ENCODE measurements around the gene BEST4.
"Not testable (repeated sequence)": the region's sequence is repeated elsewhere in the genome, so short reads cannot be mapped to it uniquely, and the experiment has no call there.

The BEST4 gene

DNA sequence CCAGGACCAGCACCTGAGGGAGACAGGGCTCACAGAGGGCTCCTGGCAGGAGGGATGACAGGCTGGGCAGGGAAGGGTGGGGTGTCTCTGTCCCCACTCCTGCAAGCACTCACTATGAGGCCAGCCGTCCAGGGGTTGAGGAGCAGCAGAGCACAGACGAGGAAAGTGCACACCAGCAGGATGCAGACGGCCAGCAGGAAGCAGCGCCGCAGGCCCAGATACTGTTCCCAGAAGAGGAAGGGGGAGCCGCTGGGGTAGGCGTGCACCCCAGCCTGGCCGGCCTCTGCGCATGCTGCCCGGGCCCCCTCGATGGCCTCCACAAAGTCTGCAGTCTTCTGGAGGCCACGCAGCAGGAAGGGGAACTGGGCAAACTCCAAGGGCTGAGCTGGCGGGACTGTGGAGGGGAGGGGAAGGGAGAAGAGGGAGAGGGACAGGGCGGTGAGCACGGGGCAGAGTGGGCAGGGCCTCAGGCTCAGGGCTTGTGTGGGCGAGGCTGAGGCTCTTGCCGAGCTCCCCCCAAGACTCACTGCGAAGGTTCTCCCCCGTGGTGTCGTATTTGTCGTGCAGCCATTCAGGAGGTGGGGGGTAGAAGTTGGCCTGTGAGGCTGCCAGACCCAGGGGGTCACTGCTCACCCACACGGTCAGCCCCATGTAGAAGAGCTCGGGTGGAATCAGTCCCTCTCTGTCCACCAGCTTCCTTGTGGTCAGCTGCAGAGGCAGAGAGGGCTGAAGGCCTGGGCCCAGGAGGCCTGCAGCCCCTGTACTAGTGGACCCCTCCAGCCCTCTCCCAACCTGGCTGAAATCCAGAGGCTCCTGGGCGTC lies 38.6 kb upstream of the BEST4 start:
- DNase-seq (ENCODE audit: low read depth in 1 of 2, low spot score in 1 of 2) = no peak
- in situ Hi-C loops (cut with HindIII; ENCODE audit: low pct_unique_long_range_greater_than_20kb, low sequenced_read_pairs) = no loop called here
- TF ChIP-seq JUND (IDR thresholded peaks at IDR 0.05; ENCODE audit: low read depth) = no peak

GRCh38 chr1:44824392-44824791 lies 36.4 kb upstream of the BEST4 start:
- DNase-seq (ENCODE audit: low read depth in 1 of 2, low spot score in 1 of 2); in situ Hi-C loops (cut with HindIII; ENCODE audit: low pct_unique_long_range_greater_than_20kb, low sequenced_read_pairs): not testable (repeated sequence)

DNA sequence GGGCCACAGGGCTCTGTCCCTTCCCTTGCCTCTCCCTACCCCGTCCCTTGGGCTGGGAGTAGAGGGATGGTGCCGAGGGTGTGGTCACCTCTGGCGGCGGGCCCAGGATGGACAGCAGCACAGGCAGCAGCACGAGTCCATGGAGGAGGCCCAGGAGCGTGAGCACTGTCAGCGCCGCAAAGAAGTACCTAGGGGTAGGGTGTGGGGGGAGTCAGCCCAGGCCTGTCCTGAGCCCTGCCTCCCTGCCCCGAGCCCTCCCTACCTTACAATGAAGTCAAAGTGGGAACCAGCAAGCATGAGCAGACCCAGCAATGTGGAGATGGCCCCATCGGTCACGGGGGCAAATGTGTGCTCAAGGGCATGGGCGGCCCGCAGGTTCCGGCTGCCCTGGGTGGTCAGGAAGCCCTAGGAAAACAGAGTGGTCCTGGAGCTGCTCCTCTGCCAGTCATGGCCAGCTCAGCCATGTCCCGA lies 35.0 kb upstream of the BEST4 start:
- TF ChIP-seq JUND (IDR thresholded peaks at IDR 0.05; ENCODE audit: low read depth) = no peak
- in situ Hi-C loops (cut with HindIII; ENCODE audit: low pct_unique_long_range_greater_than_20kb, low sequenced_read_pairs) = no loop called here
- no peak for DNase-seq (ENCODE audit: low read depth in 1 of 2, low spot score in 1 of 2)

DNA sequence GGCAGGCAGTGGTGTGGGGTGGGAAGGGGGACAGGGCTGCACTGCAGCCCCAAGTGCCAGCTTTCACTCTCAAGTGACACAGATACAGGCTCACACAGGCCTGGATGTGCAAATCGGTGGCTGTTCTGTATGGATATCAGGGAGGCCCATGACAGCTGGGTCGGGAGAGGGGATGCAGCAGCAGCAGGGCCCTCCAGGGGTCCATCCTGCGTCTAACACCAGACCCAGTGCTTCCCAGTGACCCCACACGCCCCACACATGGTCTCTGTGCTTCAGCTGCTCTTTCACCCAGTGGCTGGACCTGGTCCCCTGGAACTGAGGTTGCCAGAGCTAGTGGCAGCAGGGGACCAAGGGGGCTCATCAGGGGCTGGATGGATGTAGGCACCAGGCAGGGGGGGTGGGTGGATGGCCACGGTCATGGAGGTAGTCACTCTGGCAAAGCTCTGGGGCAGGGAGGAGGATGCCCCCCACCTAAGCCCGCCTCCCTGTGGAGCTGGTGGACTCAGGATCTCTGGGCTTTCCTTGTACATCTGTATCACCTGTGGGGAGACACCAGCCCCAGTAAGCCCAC lies 34.2 kb upstream of the BEST4 start:
- DNase-seq (ENCODE audit: low read depth in 1 of 2, low spot score in 1 of 2) = no peak
- in situ Hi-C loops (cut with HindIII; ENCODE audit: low pct_unique_long_range_greater_than_20kb, low sequenced_read_pairs) = no loop called here

GRCh38 chr1:44821240-44821715 lies 33.3 kb upstream of the BEST4 start:
- in situ Hi-C loops (cut with HindIII; ENCODE audit: low pct_unique_long_range_greater_than_20kb, low sequenced_read_pairs) = no loop called here
- no peak for DNase-seq (ENCODE audit: low read depth in 1 of 2, low spot score in 1 of 2)
- TF ChIP-seq JUND (IDR thresholded peaks at IDR 0.05; ENCODE audit: low read depth) = no peak

More for the DNA sequence above, 34.2 kb upstream of the BEST4 start:
- no peak for TF ChIP-seq JUND (IDR thresholded peaks at IDR 0.05; ENCODE audit: low read depth)

DNA sequence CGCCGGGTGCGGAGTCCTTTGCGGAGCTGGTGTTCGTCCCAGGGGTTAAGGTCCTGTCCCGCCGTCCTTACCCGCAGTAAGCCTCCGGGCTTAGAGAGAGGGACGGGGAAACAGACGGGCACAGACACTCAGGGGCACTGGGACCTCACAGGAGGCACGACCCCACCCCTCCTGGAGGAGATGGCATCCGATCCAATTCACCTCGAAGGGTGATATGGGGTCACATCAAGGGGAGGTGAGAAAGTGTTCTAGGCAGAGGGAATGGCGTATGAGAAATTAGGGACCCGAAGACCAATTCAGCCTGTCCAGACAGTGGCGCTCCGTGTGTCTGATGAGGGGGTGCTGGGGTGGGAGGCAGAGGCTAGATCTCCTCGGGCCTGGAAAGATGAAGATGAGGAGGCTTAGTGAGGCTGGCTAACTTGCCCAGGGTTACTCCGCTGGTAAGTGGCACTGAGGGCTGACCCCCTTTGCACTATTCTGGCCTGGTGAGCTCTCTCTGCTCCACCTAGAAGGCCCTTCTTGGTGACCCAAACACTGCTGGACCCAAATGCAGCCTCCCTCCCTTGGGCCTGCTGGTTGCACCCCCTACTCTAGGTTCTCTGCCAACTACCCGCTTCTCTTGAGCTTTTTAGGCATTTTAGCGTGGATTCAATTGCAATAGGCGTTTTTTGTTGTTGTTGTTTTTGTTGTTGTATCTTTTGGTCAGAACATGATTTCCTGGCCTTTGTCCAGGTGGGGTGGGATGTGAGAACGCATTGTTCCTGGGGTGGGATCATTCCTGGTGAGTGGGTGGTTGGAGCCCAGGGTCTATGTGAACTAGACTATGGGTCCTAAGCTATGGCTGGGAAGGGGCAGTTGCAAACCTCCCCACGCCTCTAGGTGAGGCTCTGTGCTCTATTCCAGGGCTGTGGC lies 32.6 kb upstream of the BEST4 start:
- no peak for TF ChIP-seq JUND (IDR thresholded peaks at IDR 0.05; ENCODE audit: low read depth)
- in situ Hi-C loops (cut with HindIII; ENCODE audit: low pct_unique_long_range_greater_than_20kb, low sequenced_read_pairs) = no loop called here
- no peak for DNase-seq (ENCODE audit: low read depth in 1 of 2, low spot score in 1 of 2)

- in situ Hi-C loops (cut with HindIII; ENCODE audit: low pct_unique_long_range_greater_than_20kb, low sequenced_read_pairs) = no loop called here
- TF ChIP-seq JUND (IDR thresholded peaks at IDR 0.05; ENCODE audit: low read depth) = no peak
- DNase-seq (ENCODE audit: low read depth in 1 of 2, low spot score in 1 of 2) = peak; percentile 62 to 93
Observed at GRCh38 chr1:44819608-44820327, 31.8 kb upstream of the BEST4 start.

DNA sequence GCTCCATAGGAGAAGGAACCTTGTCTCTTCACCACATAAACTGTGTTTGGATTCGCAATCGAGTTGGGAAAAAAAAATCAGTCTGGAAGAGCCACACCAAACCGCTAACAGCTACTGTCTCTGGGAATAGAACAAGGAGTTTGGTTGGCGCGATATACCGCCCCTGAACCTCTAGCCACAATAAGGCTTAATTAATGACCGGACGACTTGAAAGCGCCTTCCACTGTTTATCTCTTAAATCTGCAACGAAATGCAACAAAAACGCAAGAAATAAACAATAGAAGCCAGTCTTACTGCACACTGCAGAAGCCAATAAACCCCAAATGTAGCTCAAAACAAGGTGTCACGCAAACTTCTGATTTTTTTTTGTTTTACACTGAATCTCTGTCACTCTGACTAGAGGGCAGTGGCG lies 31.2 kb upstream of the BEST4 start:
- in situ Hi-C loops (cut with HindIII; ENCODE audit: low pct_unique_long_range_greater_than_20kb, low sequenced_read_pairs) = no loop called here
- TF ChIP-seq JUND (IDR thresholded peaks at IDR 0.05; ENCODE audit: low read depth) = no peak

GRCh38 chr1:44817771-44818495 lies 30.0 kb upstream of the BEST4 start:
- in situ Hi-C loops (cut with HindIII; ENCODE audit: low pct_unique_long_range_greater_than_20kb, low sequenced_read_pairs) = no loop called here
- no peak for DNase-seq (ENCODE audit: low read depth in 1 of 2, low spot score in 1 of 2)
- TF ChIP-seq JUND (IDR thresholded peaks at IDR 0.05; ENCODE audit: low read depth) = no peak

More for the DNA sequence above, 31.2 kb upstream of the BEST4 start:
- DNase-seq (ENCODE audit: low read depth in 1 of 2, low spot score in 1 of 2) = no peak

GRCh38 chr1:44817307-44817706 lies 29.3 kb upstream of the BEST4 start:
- in situ Hi-C loops (cut with HindIII; ENCODE audit: low pct_unique_long_range_greater_than_20kb, low sequenced_read_pairs) = no loop called here
- DNase-seq (ENCODE audit: low read depth in 1 of 2, low spot score in 1 of 2) = no peak

DNA sequence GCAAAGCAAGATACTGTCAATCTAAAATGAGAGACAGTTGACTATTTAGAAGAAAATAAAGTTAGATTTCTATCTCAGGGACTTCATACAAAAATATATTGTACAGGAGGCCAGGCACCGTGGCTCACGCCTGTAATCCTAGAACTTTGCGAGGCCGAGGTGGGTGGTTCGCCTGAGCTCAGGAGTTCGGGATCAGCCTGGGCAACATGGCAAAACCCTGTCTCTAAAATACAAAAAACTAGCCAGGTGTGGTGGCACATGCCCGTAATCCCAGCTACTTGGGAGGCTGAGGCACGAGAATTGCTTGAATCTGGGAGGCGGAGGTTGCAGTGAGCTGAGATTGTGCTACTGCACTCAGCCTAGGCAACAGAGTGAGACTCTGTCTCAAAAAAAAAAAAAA lies 28.0 kb upstream of the BEST4 start:
- DNase-seq (ENCODE audit: low read depth in 1 of 2, low spot score in 1 of 2); in situ Hi-C loops (cut with HindIII; ENCODE audit: low pct_unique_long_range_greater_than_20kb, low sequenced_read_pairs): not testable (repeated sequence)

More at GRCh38 chr1:44817307-44817706, 29.3 kb upstream of the BEST4 start:
- TF ChIP-seq JUND (IDR thresholded peaks at IDR 0.05; ENCODE audit: low read depth) = no peak

Measured in T47D (cell line).